Activated naive CD8-positive, alpha-beta T cell treated with anti-CD3 and anti-CD28 coated beads, Interleukin-2, amount 50 U/mL, for 24 hours (primary cell): ENCODE measurements around the gene RRAS2.
A peak's percentile ranks its signal among the peaks of the same experiment; 100 is the strongest.
"Not testable (repeated sequence)": the region's sequence is repeated elsewhere in the genome, so short reads cannot be mapped to it uniquely, and the experiment has no call there.

ENCODE experiments used
- ATAC-seq: fragments of 150-1000 bp; cut with Tn5 transposase; one replicate; pipeline ENCODE4 v1.10.0; 2021
- DNase-seq: peaks from one replicate; pipeline ENCODE4 v3.0.0; 2021
- H3K27ac Mint-ChIP-seq: one replicate; pipeline ENCODE4 v1.8.0; 2021; ENCODE audit warnings: mild to moderate bottlenecking, mixed read lengths
- H3K27me3 Mint-ChIP-seq: one replicate; pipeline ENCODE4 v1.8.0; 2021; ENCODE audit warnings: mixed read lengths
- H3K36me3 Mint-ChIP-seq: one replicate; pipeline ENCODE4 v1.8.0; 2021; ENCODE audit warnings: low read depth, mixed read lengths
- H3K4me1 Mint-ChIP-seq: one replicate; pipeline ENCODE4 v1.8.0; 2021; ENCODE audit warnings: mixed read lengths
- H3K4me3 Mint-ChIP-seq: one replicate; pipeline ENCODE4 v1.8.0; 2021; ENCODE audit warnings: mild to moderate bottlenecking, moderate library complexity, mixed read lengths
- H3K9me3 Mint-ChIP-seq: one replicate; pipeline ENCODE4 v1.8.0; 2021; ENCODE audit warnings: mixed read lengths

The RRAS2 gene

DNA sequence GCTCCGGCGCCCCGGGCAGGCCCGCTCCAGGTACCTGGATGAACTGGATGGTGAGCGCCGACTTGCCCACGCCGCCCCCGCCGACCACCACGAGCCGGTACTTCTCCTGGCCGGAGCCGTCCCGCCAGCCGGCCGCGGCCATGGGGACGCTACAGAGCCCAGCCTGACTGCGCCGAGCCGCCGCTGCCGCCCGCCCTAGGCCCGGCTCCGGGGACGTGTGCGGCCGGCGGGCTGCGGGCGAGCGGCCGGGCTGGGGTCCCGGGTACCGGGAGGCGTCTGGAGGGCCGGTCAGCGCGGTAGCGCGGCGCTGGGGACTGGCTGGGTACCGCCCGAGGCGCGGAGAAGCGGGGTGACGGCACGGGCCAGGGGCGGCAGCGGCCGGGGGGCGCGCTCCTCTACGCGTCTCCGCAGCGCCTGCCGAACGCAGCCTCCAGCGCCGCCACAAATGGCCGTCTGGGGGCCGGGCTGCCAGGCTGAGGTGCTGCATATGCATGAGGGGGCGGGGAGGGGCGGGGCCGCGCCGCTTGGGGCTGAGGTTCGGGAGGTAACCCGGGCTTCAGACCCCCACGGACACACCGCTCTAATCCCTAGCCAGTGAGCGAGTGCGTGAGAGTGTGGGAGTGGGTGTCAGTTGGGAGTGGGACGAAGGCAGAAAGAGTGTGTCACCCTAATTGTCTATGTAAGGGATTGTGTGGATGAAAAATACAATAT is at the start of gene RRAS2:
TSS of gene RRAS2 (minus strand) at position 455 of the 711 bp plus-strand sequence. CDS start at position 142, 313 bp downstream.
- Mint-ChIP-seq H3K27ac (peak within 1 kb of the TSS; percentile 90), H3K9me3 (no peaks in the 10 kb centered on the region), H3K4me1 (peaks cover 37% of the 10 kb centered on the region), H3K4me3 (peak within 1 kb of the TSS; percentile 89), H3K27me3 (peaks cover 2% of the 10 kb centered on the region), H3K36me3 (peaks cover 12% of the 10 kb centered on the region)
- peak; percentile 93 for ATAC-seq
- DNase-seq, result peak; percentile 81

DNA sequence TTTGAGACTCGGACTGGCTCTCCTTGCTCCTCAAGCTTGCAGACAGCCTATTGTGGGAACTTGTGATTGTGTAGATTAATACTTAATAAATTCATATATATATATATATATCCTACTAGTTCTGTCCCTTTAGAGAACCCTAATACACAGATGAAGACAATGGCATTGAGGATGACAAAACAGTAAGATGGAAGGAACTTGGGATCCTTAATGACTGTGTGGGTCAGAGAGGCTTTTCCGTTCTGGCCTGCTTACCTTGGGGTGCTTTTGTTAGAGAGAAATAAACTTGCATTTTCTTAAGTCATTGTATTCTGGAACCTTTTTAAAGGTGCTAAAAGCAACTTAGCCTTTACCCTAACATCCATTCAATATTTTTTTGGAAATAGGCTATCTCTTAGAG is 49.6 kb upstream of the RRAS2 start:
- DNase-seq (no peak), ATAC-seq (no peak)
- no peak overlapping the region for H3K27ac Mint-ChIP-seq
- H3K27me3 Mint-ChIP-seq, result no peaks in the 10 kb centered on the region
- H3K36me3 Mint-ChIP-seq, result no peaks in the 10 kb centered on the region
- peaks cover 27% of the 10 kb centered on the region for H3K4me1 Mint-ChIP-seq
- H3K9me3 Mint-ChIP-seq, result no peaks in the 10 kb centered on the region
- no peak overlapping the region for H3K4me3 Mint-ChIP-seq

DNA sequence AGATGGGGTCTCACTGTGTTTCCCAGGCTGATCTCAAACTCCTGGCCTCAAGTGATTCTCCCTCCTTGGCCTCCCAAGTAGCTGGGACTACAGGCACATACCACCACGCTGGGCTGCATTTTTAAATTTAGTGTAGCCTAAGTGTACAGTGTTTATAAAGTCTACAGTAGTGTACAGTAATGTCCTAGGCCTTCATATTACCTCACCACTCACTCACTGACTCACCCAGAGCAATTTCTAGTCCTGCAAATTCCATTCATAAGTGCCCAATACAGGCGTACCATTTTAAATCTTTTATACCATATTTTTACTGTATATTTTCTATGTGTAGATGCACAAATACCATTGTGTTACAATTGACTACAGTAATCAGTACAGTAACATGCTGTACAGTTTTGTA is 47.1 kb upstream of the RRAS2 start:
- not testable (repeated sequence) for ATAC-seq, DNase-seq, H3K9me3 Mint-ChIP-seq, H3K4me3 Mint-ChIP-seq, H3K27ac Mint-ChIP-seq, H3K36me3 Mint-ChIP-seq, H3K4me1 Mint-ChIP-seq, H3K27me3 Mint-ChIP-seq

DNA sequence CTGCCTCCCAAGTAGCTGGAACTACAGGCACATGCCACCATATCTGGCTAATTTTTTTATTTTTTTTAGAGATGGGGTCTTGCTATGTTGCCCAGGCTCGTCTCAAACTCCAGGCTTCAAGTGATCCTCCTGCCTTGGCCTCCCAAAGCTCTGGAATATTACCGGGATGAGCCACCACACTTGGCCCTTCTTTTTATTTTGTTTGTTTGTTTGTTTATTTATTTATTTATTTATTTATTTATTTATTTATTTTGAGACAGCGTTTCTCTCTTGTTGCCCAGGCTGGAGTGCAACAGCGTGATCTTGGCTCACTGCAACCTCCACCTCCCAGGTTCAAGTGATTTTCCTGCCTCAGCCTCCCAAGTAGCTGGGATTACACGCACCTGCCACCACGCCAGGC is 44.5 kb upstream of the RRAS2 start:
- not testable (repeated sequence) for ATAC-seq, H3K27ac Mint-ChIP-seq, H3K36me3 Mint-ChIP-seq, H3K4me1 Mint-ChIP-seq, DNase-seq, H3K9me3 Mint-ChIP-seq, H3K4me3 Mint-ChIP-seq, H3K27me3 Mint-ChIP-seq

DNA sequence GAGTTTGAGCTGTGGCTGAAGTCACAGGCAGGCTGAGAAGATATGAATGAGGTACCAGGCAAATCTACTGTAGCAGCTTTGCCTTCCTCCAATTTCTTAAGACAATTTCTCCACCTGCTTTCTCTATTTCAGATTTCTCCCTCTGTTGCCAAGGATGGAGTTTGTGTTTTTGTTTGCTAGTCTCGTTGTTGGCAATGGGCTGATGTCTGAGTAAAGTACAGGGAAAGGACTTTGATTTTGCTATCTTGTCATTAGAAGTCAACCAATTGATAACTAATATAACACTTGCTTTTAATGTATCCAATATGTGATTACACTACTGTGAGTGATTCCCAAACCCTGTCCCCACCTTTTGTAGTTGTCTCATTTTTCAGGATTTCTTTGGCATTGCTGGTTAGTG is 40.1 kb upstream of the RRAS2 start:
- DNase-seq, result no peak

DNA sequence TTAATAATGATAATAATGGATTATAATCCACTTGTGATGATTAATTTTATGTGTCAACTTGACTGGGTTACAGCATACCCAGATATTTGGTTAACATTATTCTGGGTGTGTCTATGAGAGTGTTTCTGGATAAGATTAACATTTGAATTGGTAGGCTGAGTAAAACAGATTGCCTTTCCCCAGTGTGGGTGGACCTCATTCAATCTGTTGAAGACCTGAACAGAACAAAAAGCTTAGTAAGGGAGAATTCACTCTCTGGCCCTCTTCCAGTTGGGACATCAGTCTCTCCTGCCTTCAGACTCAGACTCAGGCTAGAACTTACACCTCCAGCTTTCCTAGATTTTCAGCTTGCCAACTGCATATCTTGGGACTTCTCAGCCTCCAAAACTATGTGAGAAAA is 37.3 kb upstream of the RRAS2 start:
- H3K27ac Mint-ChIP-seq, result no peak overlapping the region
- H3K36me3 Mint-ChIP-seq, result no peaks in the 10 kb centered on the region

More for the DNA sequence above, 40.1 kb upstream of the RRAS2 start:
- H3K27ac Mint-ChIP-seq, result no peak overlapping the region
- no peaks in the 10 kb centered on the region for H3K36me3 Mint-ChIP-seq
- no peak overlapping the region for H3K4me3 Mint-ChIP-seq
- no peaks in the 10 kb centered on the region for H3K9me3 Mint-ChIP-seq
- no peak for ATAC-seq
- no peaks in the 10 kb centered on the region for H3K27me3 Mint-ChIP-seq
- no peaks in the 10 kb centered on the region for H3K4me1 Mint-ChIP-seq

DNA sequence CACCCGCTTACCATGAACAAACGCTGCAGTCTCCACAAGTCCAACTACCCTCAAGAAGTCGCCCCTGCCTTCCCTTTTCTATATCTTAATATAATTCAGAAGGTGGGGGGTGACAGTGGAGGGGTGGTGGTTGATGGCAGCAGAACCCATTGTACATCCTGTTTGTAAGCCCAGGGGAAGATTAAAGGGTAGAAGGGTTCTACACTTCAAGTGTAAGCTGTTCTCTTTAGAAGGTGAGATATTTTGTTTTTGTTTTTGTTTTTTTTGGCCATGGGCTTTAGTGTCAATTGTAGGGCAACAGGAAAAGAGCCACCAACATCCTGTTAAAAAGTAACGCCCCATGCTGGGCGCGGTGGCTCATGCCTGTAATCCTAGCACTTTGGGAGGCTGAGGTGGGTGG is 34.9 kb upstream of the RRAS2 start:
- no peak for ATAC-seq
- no peak overlapping the region for H3K27ac Mint-ChIP-seq
- H3K4me3 Mint-ChIP-seq, result no peak overlapping the region
- H3K9me3 Mint-ChIP-seq, result no peaks in the 10 kb centered on the region
- no peaks in the 10 kb centered on the region for H3K36me3 Mint-ChIP-seq
- no peaks in the 10 kb centered on the region for H3K27me3 Mint-ChIP-seq
- peaks cover 3% of the 10 kb centered on the region for H3K4me1 Mint-ChIP-seq
- no peak for DNase-seq

More for the DNA sequence above, 37.3 kb upstream of the RRAS2 start:
- Mint-ChIP-seq H3K4me3 (no peak overlapping the region), H3K4me1 (peaks cover 3% of the 10 kb centered on the region), H3K27me3 (no peaks in the 10 kb centered on the region), H3K9me3 (no peaks in the 10 kb centered on the region)
- no peak for DNase-seq
- ATAC-seq, result no peak

DNA sequence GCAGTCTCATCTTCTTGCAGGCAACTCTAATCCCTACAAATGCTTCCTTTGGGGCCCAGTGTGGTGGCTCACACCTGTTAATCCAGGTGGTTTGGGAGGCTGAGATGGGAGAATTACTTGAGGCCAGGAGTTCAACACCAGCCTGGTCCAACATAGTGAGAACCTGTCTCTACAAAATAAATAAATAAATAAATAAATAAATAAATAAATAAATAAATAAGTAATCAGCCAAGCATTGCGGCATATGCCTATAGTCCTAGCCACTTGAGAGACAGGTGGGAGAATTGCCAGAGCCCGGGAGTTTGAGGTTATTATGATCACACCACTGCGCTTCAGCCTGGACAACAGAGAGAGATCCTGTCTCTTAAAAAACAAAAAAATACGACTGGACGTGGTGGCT is 34.1 kb upstream of the RRAS2 start:
- Mint-ChIP-seq H3K4me1 (peaks cover 3% of the 10 kb centered on the region), H3K4me3 (no peak overlapping the region), H3K9me3 (no peaks in the 10 kb centered on the region), H3K27ac (no peak overlapping the region), H3K36me3 (no peaks in the 10 kb centered on the region), H3K27me3 (no peaks in the 10 kb centered on the region)
- no peak for DNase-seq
- no peak for ATAC-seq

DNA sequence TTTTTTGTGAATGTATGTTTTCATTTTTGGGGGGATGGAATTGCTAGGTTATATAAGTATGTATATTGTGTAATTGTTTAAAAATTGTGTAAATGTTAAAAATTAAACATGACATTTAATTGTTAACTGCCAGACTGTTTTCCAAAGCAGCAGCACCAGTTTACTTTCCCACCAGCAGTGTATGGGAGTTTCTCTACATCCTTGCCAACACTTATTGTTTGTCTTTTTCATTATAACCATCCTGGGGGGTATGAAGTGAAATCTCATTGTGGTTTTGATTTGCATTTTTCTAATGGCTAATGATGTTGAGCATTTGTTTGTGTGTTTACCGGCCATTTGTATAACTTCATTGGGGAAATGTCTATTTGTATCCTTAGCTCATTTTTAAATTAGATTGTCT is 31.7 kb upstream of the RRAS2 start:
- H3K27me3 Mint-ChIP-seq, result no peaks in the 10 kb centered on the region
- H3K36me3 Mint-ChIP-seq, result no peaks in the 10 kb centered on the region
- no peaks in the 10 kb centered on the region for H3K9me3 Mint-ChIP-seq
- no peak overlapping the region for H3K4me3 Mint-ChIP-seq
- H3K27ac Mint-ChIP-seq, result no peak overlapping the region
- H3K4me1 Mint-ChIP-seq, result peaks cover 3% of the 10 kb centered on the region
- no peak for ATAC-seq
- no peak for DNase-seq

DNA sequence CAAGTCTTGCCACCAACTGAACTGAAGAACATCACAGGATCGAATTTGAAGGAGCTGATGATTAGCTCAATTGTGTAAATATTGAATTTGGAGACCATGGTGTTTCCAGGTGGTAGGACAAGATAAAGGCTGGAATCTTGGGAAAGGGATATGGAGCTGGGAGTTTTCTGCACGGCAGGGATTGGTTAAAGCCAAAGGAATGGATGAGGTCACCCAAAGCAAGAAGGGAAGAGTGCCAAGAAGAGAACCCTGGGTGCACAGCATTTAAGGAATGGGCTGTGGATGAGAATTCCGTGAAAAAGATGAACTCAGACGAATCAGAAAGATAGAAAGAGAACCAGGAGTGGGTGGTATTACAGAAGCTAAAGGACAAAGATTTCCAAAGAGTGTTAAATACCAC is 29.4 kb upstream of the RRAS2 start:
- Mint-ChIP-seq H3K36me3 (no peaks in the 10 kb centered on the region), H3K9me3 (no peaks in the 10 kb centered on the region), H3K27ac (no peak overlapping the region), H3K4me3 (no peak overlapping the region), H3K27me3 (no peaks in the 10 kb centered on the region), H3K4me1 (no peaks in the 10 kb centered on the region)
- ATAC-seq (no peak), DNase-seq (no peak)

DNA sequence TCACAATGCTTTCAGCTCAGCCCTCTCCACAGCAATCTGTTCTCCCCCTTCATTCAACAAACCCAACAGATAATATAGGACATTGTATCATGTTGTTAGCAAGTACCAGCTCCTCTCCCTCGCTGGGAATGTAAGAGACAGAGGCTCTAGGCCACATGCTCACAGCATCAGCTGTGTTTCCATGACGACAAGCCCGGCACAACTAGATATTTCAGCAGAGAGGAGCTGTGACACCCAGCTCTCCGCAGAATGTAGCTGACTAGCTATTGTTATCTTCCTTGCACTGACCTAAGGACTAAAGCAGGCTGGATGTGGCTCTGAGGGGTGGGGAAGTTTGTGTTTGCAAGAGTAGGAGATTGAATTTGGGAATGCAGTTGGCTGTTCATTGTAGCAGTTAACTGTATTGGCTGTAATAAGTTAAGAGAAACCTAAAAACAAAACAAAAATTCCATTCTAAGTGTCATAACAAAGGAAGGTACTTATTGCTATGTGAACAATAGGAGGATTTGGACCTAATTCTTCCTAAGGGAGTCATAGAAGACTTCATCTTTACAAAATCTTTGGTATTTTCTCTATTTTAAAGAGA is 28.0 kb upstream of the RRAS2 start:
- Mint-ChIP-seq H3K4me1 (no peaks in the 10 kb centered on the region), H3K9me3 (no peaks in the 10 kb centered on the region), H3K27me3 (no peaks in the 10 kb centered on the region), H3K27ac (no peak overlapping the region), H3K4me3 (no peak overlapping the region), H3K36me3 (no peaks in the 10 kb centered on the region)
- ATAC-seq (no peak), DNase-seq (no peak)

DNA sequence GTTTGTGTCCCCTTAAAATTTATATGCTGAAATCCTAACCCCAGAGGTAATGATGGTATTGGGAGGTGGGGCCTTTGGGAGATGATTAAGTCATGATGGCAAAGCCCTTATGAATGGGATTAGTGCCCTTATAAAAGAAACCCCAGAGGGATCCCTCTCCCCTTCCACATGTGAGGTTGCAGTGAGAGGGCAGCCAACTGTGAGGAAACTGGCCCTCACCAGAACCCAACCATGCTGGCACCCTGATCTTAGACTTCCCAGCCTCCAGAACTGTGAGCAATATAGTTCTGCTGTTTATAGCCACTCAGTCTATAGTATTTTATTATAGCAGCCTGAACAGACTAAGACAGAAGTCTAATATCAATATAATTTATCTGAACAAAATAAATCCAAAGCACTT is 27.1 kb upstream of the RRAS2 start:
- H3K9me3 Mint-ChIP-seq, result no peaks in the 10 kb centered on the region
- H3K4me1 Mint-ChIP-seq, result peaks cover 6% of the 10 kb centered on the region
- no peak overlapping the region for H3K27ac Mint-ChIP-seq
- H3K36me3 Mint-ChIP-seq, result no peaks in the 10 kb centered on the region
- no peak for DNase-seq
- no peak for ATAC-seq
- H3K27me3 Mint-ChIP-seq, result peaks cover 7% of the 10 kb centered on the region
- H3K4me3 Mint-ChIP-seq, result no peak overlapping the region

DNA sequence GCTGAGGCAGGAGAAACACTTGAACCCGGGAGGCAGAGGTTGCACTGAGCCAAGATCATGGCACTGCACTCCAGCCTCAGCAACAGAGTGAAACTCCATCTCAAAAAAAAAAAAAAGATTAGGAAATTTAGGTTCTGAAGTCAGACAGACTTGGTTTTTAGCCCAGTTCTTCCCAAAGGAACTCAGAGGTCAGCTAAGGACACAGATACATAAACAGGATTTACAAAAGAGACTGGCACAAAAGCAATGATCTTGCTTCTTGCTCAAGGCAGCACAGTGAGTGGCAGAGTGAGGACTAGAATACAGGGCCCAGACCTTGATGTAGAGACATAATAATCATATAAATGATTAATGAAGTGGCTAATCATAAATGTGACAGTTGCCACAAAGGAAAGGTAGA is 25.4 kb upstream of the RRAS2 start:
- no peak overlapping the region for H3K4me3 Mint-ChIP-seq
- no peak for DNase-seq
- H3K27ac Mint-ChIP-seq, result no peak overlapping the region
- H3K36me3 Mint-ChIP-seq, result no peaks in the 10 kb centered on the region
- peaks cover 14% of the 10 kb centered on the region for H3K27me3 Mint-ChIP-seq
- H3K4me1 Mint-ChIP-seq, result peaks cover 8% of the 10 kb centered on the region
- H3K9me3 Mint-ChIP-seq, result no peaks in the 10 kb centered on the region
- ATAC-seq, result no peak

DNA sequence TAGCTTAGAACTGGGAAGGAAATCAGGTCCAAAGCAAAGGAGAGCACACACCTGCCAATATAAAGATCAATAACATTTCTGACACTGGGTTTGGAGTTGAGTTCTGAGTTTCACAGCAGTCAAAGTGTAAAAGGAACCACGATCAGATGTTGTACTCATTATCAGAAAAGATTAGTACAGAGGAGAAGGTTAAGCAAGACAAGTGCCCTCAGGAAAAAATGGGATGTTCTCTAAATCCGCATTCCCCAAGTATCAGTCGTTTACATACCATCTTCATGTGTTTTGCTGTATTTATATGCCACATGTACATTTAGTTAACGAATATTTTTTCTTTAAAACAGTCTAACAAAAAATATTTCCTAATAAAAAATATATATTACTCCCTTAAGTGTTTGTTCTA is 23.0 kb upstream of the RRAS2 start:
- H3K36me3 Mint-ChIP-seq, result no peaks in the 10 kb centered on the region
- no peak overlapping the region for H3K27ac Mint-ChIP-seq
- H3K27me3 Mint-ChIP-seq, result peaks cover 21% of the 10 kb centered on the region
- DNase-seq (no peak), ATAC-seq (no peak)
- no peaks in the 10 kb centered on the region for H3K9me3 Mint-ChIP-seq
- H3K4me1 Mint-ChIP-seq, result peaks cover 12% of the 10 kb centered on the region
- H3K4me3 Mint-ChIP-seq, result no peak overlapping the region

DNA sequence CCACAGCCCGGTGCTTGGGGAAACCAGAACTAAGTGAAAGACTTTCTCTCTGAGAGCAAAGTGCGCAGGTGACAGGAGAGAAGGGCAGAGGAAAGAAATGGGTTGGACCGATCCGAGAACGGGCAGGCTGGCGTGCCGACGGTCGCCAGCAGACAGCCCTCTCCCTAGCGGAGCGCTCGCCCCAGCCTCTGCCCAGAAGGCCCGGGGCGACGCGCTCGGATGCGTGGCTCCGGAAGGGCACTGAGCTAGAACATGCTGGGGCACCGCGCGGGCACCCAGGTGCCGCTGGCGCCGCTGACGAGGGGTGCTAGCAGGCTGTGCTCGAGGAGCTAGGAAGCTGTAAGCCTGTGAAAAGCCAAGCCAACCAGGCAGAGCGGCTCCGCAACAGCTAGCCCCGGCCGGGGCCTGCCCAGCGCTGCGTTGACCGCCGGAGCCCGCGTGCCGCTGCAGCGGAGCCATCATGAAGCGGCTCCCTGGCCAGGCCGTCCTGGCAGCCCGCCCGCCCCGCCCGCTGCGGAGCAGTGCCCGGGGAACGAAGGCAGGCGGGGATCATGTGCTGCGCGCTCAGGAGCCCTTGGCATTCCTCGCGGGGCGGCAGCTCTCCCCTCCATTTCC is 22.1 kb upstream of the RRAS2 start:
- ATAC-seq (peak; percentile 81), DNase-seq (peak; percentile 54)
- peak overlapping the region; percentile 49 for H3K27ac Mint-ChIP-seq
- no peaks in the 10 kb centered on the region for H3K36me3 Mint-ChIP-seq
- peaks cover 21% of the 10 kb centered on the region for H3K27me3 Mint-ChIP-seq
- H3K4me3 Mint-ChIP-seq, result peak overlapping the region; percentile 71
- H3K4me1 Mint-ChIP-seq, result peaks cover 15% of the 10 kb centered on the region
- H3K9me3 Mint-ChIP-seq, result no peaks in the 10 kb centered on the region
